Common myeloid progenitor, CD34-positive (primary cell): ENCODE measurements around the gene PTPRD.

Source experiments
- CTCF ChIA-PET: fragments of 350-600 bp; sonication (Branson Sonifier 250); formaldehyde crosslinking; loops from one replicate; lab custom pipeline; 2021; ENCODE audit warnings: antibody characterized with exemption; lab: Charles Lee
- POLR2A ChIA-PET: fragments of 350-600 bp; sonication (Branson Sonifier 250); formaldehyde crosslinking; loops from one replicate; lab custom pipeline; 2021; ENCODE audit warnings: antibody characterized with exemption; lab: Charles Lee
- DNase-seq, 3 donors: peaks; one replicate each; pipeline versions ENCODE4 v3.0.0 to v3.0.0-alpha.2; 2013
- H3K27ac ChIP-seq, 2 experiments: 1 replicate in 1 of 2; 2 replicates in 1 of 2; pipeline ENCODE4 v1.7.0; 2013; ENCODE audit warnings: inconsistent platforms in 2 of 2, low read length in 2 of 2, mild to moderate bottlenecking in 2 of 2, low read depth in 1 of 2, moderate library complexity in 1 of 2; ENCODE audit not compliant: severe bottlenecking in 2 of 2, insufficient read depth in 1 of 2, poor library complexity in 1 of 2
- H3K27me3 ChIP-seq, 5 experiments: replicated peaks in 2 of 5; 1 replicate in 3 of 5; 2 replicates in 2 of 5; pipeline versions ENCODE4 v1.6.1 to v1.7.0; 2013; ENCODE audit warnings: low read length in 4 of 5, mild to moderate bottlenecking in 2 of 5, moderate library complexity in 2 of 5, inconsistent platforms in 1 of 5; ENCODE audit not compliant: insufficient read depth in 5 of 5, control insufficient read depth in 4 of 5
- H3K36me3 ChIP-seq, 4 experiments: 1 replicate in 2 of 4; 2 replicates in 2 of 4; pipeline versions ENCODE4 v1.6.1 to v1.7.0; 2013; ENCODE audit warnings: low read length in 3 of 4, control low read depth in 1 of 4, mild to moderate bottlenecking in 1 of 4; ENCODE audit not compliant: control insufficient read depth in 4 of 4, insufficient read depth in 4 of 4
- H3K4me1 ChIP-seq, 4 experiments: 1 replicate in 3 of 4; 2 replicates in 1 of 4; pipeline versions ENCODE4 v1.6.1 to v1.7.1; 2013; ENCODE audit warnings: low read length in 3 of 4, mild to moderate bottlenecking in 3 of 4, control low read depth in 1 of 4, inconsistent platforms in 1 of 4, moderate library complexity in 1 of 4; ENCODE audit not compliant: control insufficient read depth in 4 of 4, insufficient read depth in 4 of 4; ENCODE audit errors: control extremely low read depth in 1 of 4
- H3K4me3 ChIP-seq, 7 experiments: 1 replicate in 4 of 7; 2 replicates in 3 of 7; pipeline versions ENCODE4 v1.5.1 to v1.7.0; 2013; ENCODE audit warnings: mild to moderate bottlenecking in 7 of 7, low read length in 6 of 7, moderate library complexity in 6 of 7, inconsistent platforms in 2 of 7, low read depth in 2 of 7, control low read depth in 1 of 7; ENCODE audit not compliant: insufficient read depth in 4 of 7, control insufficient read depth in 1 of 7; ENCODE audit errors: extremely low read depth in 1 of 7
- H3K9me3 ChIP-seq, 5 experiments: 1 replicate in 4 of 5; 2 replicates in 1 of 5; pipeline versions ENCODE4 v1.6.1 to v1.7.1; 2013; ENCODE audit warnings: low read length in 4 of 5, mild to moderate bottlenecking in 2 of 5, inconsistent platforms in 1 of 5, low read depth in 1 of 5, moderate library complexity in 1 of 5; ENCODE audit not compliant: control insufficient read depth in 4 of 5, insufficient read depth in 2 of 5; ENCODE audit errors: control extremely low read depth in 1 of 5
- whole genome bisulfite sequencing: methylation state at CpG from one replicate; pipeline ENCODE4 v1.1.5; 2013; ENCODE audit not compliant: insufficient coverage; 5-methylcytosine and 5-hydroxymethylcytosine counted together

PTPRD gene

GRCh38 chr9:10134266-10134665, 478.5 kb downstream of the PTPRD start:
- Histone ChIP-seq H3K27me3 (no peaks in the 10 kb centered on the region), H3K9me3 (no peaks in the 10 kb centered on the region), H3K4me1 (no peaks in the 10 kb centered on the region), H3K27ac (no peak overlapping the region), H3K4me3 (no peak overlapping the region), H3K36me3 (no peaks in the 10 kb centered on the region)
- ChIA-PET POLR2A (no interaction called here), CTCF (no interaction called here)
- no peak for DNase-seq
- WGBS, result 100% methylated on average over 1 of the region's 4 CpGs

- H3K4me1 ChIP-seq, result no peaks in the 10 kb centered on the region
- no peaks in the 10 kb centered on the region for H3K9me3 ChIP-seq
- H3K36me3 ChIP-seq, result no peaks in the 10 kb centered on the region
- CTCF ChIA-PET, result no interaction called here
- no peak overlapping the region for H3K4me3 ChIP-seq
- DNase-seq, result no peak
- H3K27me3 ChIP-seq, result no peaks in the 10 kb centered on the region
- POLR2A ChIA-PET, result no interaction called here
- no peak overlapping the region for H3K27ac ChIP-seq
- no CpG with 5 or more reads among the region's 2 CpGs for WGBS
Measured at GRCh38 chr9:10130061-10130675, 482.6 kb downstream of the PTPRD start.

GRCh38 chr9:10127867-10128266, 484.9 kb downstream of the PTPRD start:
- WGBS, result no CpG with 5 or more reads among the region's 1 CpG
- POLR2A ChIA-PET, result no interaction called here

GRCh38 chr9:10112798-10113197, 500.0 kb downstream of the PTPRD start:
- no peaks in the 10 kb centered on the region for H3K4me1 ChIP-seq
- H3K9me3 ChIP-seq, result no peaks in the 10 kb centered on the region
- DNase-seq, result no peak
- ChIA-PET CTCF (no interaction called here), POLR2A (no interaction called here)
- no peaks in the 10 kb centered on the region for H3K36me3 ChIP-seq
- no CpG with 5 or more reads among the region's 4 CpGs for WGBS
- H3K27ac ChIP-seq, result no peak overlapping the region
- no peak overlapping the region for H3K4me3 ChIP-seq
- H3K27me3 ChIP-seq, result peaks cover 0 to 2% (median 0%) of the 10 kb centered on the region in 5 experiments

More at GRCh38 chr9:10127867-10128266, 484.9 kb downstream of the PTPRD start:
- Histone ChIP-seq H3K4me1 (no peaks in the 10 kb centered on the region), H3K27ac (no peak overlapping the region), H3K9me3 (no peaks in the 10 kb centered on the region), H3K36me3 (no peaks in the 10 kb centered on the region), H3K4me3 (no peak overlapping the region), H3K27me3 (no peaks in the 10 kb centered on the region)
- CTCF ChIA-PET, result no interaction called here
- no peak for DNase-seq

- H3K9me3 ChIP-seq, result no peaks in the 10 kb centered on the region
- DNase-seq, result no peak
- 86% methylated on average over 1 of the region's 2 CpGs for WGBS
- ChIA-PET POLR2A (no interaction called here), CTCF (no interaction called here)
- no peaks in the 10 kb centered on the region for H3K4me1 ChIP-seq
- peaks cover 0 to 2% (median 0%) of the 10 kb centered on the region in 5 experiments for H3K27me3 ChIP-seq
- no peaks in the 10 kb centered on the region for H3K36me3 ChIP-seq
- H3K4me3 ChIP-seq, result no peak overlapping the region
- H3K27ac ChIP-seq, result no peak overlapping the region
Measured at GRCh38 chr9:10112070-10112469, 500.7 kb downstream of the PTPRD start.

- no peaks in the 10 kb centered on the region for H3K36me3 ChIP-seq
- 80% methylated on average over 1 of the region's 3 CpGs for WGBS
- DNase-seq, result no peak
- H3K9me3 ChIP-seq, result no peaks in the 10 kb centered on the region
- CTCF ChIA-PET, result interaction anchor here (1.5 kb wide), 1 partner anchor 8 kb away, joined by 3 read pairs; no protein-coding TSS in a partner anchor
- POLR2A ChIA-PET, result no interaction called here
- no peaks in the 10 kb centered on the region for H3K27me3 ChIP-seq
- H3K4me3 ChIP-seq, result no peak overlapping the region
- no peak overlapping the region for H3K27ac ChIP-seq
- H3K4me1 ChIP-seq, result no peaks in the 10 kb centered on the region
Measured at GRCh38 chr9:10108815-10109214, 504.0 kb downstream of the PTPRD start.

- ChIA-PET POLR2A (no interaction called here), CTCF (no interaction called here)
- Histone ChIP-seq H3K9me3 (no peaks in the 10 kb centered on the region), H3K27ac (no peak overlapping the region), H3K27me3 (no peaks in the 10 kb centered on the region), H3K4me3 (no peak overlapping the region), H3K4me1 (no peaks in the 10 kb centered on the region), H3K36me3 (no peaks in the 10 kb centered on the region)
- DNase-seq, result no peak
- 100% methylated on average over 2 of the region's 2 CpGs for WGBS
Measured at GRCh38 chr9:10104774-10105173, 508.0 kb downstream of the PTPRD start.
